DND-41 (cell line): Measurements from ENCODE around the gene MYLK.

Source experiments
- EZH2 ChIP-seq: IDR thresholded peaks from 3 replicates; pipeline ENCODE4 v1.6.1; 2012; ENCODE audit warnings: borderline replicate concordance, low read depth, mild to moderate bottlenecking, moderate library complexity, low read length, inconsistent platforms; ENCODE audit not compliant: severe bottlenecking
- TF ChIP-seq, protein P1 (sequence below): IDR thresholded peaks from 2 replicates; pipeline ENCODE4 v1.5.1; 2012; ENCODE audit warnings: borderline replicate concordance, low read length, moderate library complexity, mild to moderate bottlenecking; ENCODE audit not compliant: poor library complexity, severe bottlenecking; ENCODE audit errors: extremely low read depth

DNA sequence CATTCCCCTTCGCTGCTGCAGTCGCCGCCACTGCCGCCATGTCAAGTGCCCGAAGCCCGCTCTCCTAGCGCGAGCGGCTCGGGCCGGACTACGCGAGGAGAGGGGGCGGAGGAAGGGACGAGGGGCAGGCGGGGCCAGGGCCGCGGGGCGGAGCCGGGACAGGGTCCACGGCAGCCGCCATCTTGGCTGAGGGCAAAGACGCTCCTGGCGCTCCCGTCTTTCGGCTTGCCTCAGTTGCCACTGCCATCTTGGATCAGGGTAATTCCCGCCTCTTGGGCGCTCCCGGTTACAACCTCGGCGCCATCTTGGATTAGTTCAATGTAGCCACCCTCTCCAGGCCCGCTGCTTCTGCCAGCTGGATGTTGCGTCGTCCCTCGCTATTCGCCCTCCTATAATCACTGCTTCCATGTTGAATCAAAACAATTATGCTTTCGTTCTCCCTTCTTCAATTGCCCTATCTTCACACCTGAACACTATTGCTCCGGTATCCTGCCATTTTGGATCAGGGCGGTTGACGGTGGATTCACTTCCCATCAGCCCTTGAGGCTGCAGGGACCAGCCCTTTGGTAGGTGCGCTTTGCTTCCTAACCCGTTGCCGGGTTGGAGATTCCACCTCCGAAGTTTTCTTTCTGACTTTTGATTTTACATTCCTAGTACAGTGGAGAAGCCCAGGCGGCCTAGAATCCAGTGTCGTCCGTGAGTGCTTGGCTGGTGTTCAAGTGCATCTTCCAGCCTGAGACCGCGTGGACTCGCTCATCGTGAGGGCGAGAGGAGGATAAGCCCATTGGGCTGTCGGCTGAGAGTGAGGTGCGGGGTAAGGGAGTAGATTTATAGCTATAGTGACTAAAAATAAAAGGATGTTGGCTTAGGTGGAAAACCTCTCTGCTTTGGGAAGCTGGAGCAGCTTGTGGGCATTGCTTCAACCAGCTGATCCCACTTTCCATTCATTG lies 298.9 kb downstream of the MYLK start, which contains the start of gene HACD2:
- no peak for TF ChIP-seq EZH2
- TF ChIP-seq, protein P1, sequence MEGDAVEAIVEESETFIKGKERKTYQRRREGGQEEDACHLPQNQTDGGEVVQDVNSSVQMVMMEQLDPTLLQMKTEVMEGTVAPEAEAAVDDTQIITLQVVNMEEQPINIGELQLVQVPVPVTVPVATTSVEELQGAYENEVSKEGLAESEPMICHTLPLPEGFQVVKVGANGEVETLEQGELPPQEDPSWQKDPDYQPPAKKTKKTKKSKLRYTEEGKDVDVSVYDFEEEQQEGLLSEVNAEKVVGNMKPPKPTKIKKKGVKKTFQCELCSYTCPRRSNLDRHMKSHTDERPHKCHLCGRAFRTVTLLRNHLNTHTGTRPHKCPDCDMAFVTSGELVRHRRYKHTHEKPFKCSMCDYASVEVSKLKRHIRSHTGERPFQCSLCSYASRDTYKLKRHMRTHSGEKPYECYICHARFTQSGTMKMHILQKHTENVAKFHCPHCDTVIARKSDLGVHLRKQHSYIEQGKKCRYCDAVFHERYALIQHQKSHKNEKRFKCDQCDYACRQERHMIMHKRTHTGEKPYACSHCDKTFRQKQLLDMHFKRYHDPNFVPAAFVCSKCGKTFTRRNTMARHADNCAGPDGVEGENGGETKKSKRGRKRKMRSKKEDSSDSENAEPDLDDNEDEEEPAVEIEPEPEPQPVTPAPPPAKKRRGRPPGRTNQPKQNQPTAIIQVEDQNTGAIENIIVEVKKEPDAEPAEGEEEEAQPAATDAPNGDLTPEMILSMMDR = no peak
